Measurements from ENCODE around the gene BICDL1. TPM values are rescaled to one million over a fixed set of nuclear protein-coding genes. Genes with fewer than 3 reads are reported as not detected.

The BICDL1 gene
- polyA plus RNA-seq, 1 of the 3 experiments (the other 2 are of a cell fraction) = 0.35 TPM

GRCh38 chr12:120069278-120069677 lies 80.2 kb downstream of the BICDL1 start:
- Histone ChIP-seq H2AFZ (ENCODE audit: low read depth) (no peak overlapping the region), H3K4me2 (no peak overlapping the region), H3F3A (replicated peaks; ENCODE audit: insufficient read depth) (no peaks in the 10 kb centered on the region), H4K20me1 (ENCODE audit: insufficient read depth) (no peaks in the 10 kb centered on the region), H3K4me3 (ENCODE audit: low read depth in 2 of 2, low read length in 1 of 2) (no peak overlapping the region), H3K27ac (ENCODE audit: low read depth in 2 of 2, low read length in 1 of 2) (no peak overlapping the region), H3K9me3 (no peaks in the 10 kb centered on the region), H3K36me3 (replicated peaks in 1 of 2; ENCODE audit: control insufficient read depth in 1 of 2, insufficient read depth in 2 of 2, low read length in 1 of 2) (no peaks in the 10 kb centered on the region), H3K27me3 (ENCODE audit: insufficient read depth) (no peaks in the 10 kb centered on the region; the same call in 1 of the 2 replicates), H3K9me2 (no peaks in the 10 kb centered on the region), H3K9ac (no peak overlapping the region), H3K79me2 (ENCODE audit: insufficient read depth) (no peaks in the 10 kb centered on the region), H3K4me1 (ENCODE audit: control insufficient read depth in 1 of 2, insufficient read depth in 2 of 2, low read depth in 1 of 2, low read length in 1 of 2) (peaks cover 0 to 2% of the 10 kb centered on the region in 2 experiments; a peak in 1 of 4 replicates)
- no peak for DNase-seq
- ChIA-PET POLR2A (no interaction called here), CTCF (interaction anchor here (1.1 kb wide), 1 partner anchor 15 kb away, joined by 3 read pairs; no protein-coding TSS in a partner anchor)
- TF ChIP-seq RXRA (IDR thresholded peaks at IDR 0.05; ENCODE audit: borderline replicate concordance, low read depth) (no peak), PBX3 (IDR thresholded peaks at IDR 0.05) (no peak), SIN3A (IDR thresholded peaks at IDR 0.05; ENCODE audit: borderline replicate concordance, low read depth, low read length) (no peak)
- WGBS (ENCODE audit: low lambda C conversion rate) = 66% methylated on average over 5 of the region's 5 CpGs

DNA sequence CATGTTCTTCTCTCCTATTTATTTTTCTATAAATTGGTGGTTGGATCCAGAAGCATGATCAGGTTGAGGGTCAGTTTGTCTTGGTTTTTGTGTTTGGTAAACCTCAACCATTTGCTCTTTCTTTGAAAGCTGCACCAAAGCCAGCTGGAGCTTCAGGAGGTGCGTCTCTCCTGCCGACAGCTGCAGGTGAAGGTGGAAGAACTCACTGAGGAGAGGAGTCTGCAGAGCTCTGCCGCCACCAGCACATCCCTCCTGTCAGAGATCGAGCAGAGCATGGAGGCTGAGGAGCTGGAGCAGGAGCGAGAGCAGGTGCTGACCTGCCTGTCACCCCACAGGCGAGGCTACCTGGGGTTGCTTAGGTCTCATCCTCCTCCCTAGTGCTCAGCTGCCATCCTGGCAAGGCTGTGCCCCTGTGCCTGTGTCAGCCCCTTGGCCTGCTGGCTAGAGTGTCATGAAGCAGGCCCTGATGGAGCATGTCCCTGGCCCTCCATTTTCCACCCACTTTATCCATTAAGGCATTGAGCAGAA lies 82.5 kb downstream of the BICDL1 start:
- no peak for DNase-seq
- Histone ChIP-seq H3K4me2 (no peak overlapping the region), H3K27ac (ENCODE audit: low read depth in 2 of 2, low read length in 1 of 2) (no peak overlapping the region), H3K9ac (no peak overlapping the region), H3K9me2 (no peaks in the 10 kb centered on the region), H3K4me3 (ENCODE audit: low read depth in 2 of 2, low read length in 1 of 2) (no peak overlapping the region), H3F3A (replicated peaks; ENCODE audit: insufficient read depth) (no peaks in the 10 kb centered on the region), H3K27me3 (ENCODE audit: insufficient read depth) (no peaks in the 10 kb centered on the region; the same call in 1 of the 2 replicates), H3K36me3 (replicated peaks in 1 of 2; ENCODE audit: control insufficient read depth in 1 of 2, insufficient read depth in 2 of 2, low read length in 1 of 2) (no peaks in the 10 kb centered on the region), H3K9me3 (no peaks in the 10 kb centered on the region), H2AFZ (ENCODE audit: low read depth) (no peak overlapping the region), H3K4me1 (ENCODE audit: control insufficient read depth in 1 of 2, insufficient read depth in 2 of 2, low read depth in 1 of 2, low read length in 1 of 2) (no peaks in the 10 kb centered on the region; a peak in 1 of 4 replicates), H3K79me2 (ENCODE audit: insufficient read depth) (no peaks in the 10 kb centered on the region), H4K20me1 (ENCODE audit: insufficient read depth) (no peaks in the 10 kb centered on the region)
- ChIA-PET CTCF (interaction anchor here (0.8 to 2.2 kb wide), 3 partner anchors 15 to 77 kb away, joined by 3 to 8 read pairs (median 3); partner anchors contain the start of gene RAB35), POLR2A (no interaction called here)
- WGBS (ENCODE audit: low lambda C conversion rate) = 84% methylated on average over 2 of the region's 6 CpGs
- TF ChIP-seq RAD21 (IDR thresholded peaks at IDR 0.05; ENCODE audit: low read length) (no peak), TEAD4 (IDR thresholded peaks at IDR 0.05; ENCODE audit: borderline replicate concordance, insufficient read depth) (no peak), ELF1 (IDR thresholded peaks at IDR 0.05) (no peak), FOXJ3 (CRISPR knock-in tag; IDR thresholded peaks at IDR 0.05) (no peak), PBX3 (IDR thresholded peaks at IDR 0.05) (no peak), TCF12 (IDR thresholded peaks at IDR 0.05) (no peak), USF2 (IDR thresholded peaks at IDR 0.05; ENCODE audit: borderline replicate concordance, low read depth, low read length) (no peak), SMC3 (IDR thresholded peaks at IDR 0.05; ENCODE audit: low read depth, low read length) (no peak), SIN3A (IDR thresholded peaks at IDR 0.05; ENCODE audit: borderline replicate concordance, low read depth, low read length) (no peak), CTCF (IDR thresholded peaks at IDR 0.05) (no peak), YY1 (IDR thresholded peaks at IDR 0.05; ENCODE audit: low read depth) (no peak), RFX5 (IDR thresholded peaks at IDR 0.05; ENCODE audit: low read length) (no peak), JUND (IDR thresholded peaks at IDR 0.05) (no peak), EZH2phosphoT487 (IDR thresholded peaks at IDR 0.05; ENCODE audit: borderline replicate concordance, low read depth) (no peak), NRF1 (IDR thresholded peaks at IDR 0.05; ENCODE audit: low read depth, low read length) (no peak), MEF2A (IDR thresholded peaks at IDR 0.05; ENCODE audit: borderline replicate concordance, low read depth) (no peak)
- TF ChIP-seq, protein P1, sequence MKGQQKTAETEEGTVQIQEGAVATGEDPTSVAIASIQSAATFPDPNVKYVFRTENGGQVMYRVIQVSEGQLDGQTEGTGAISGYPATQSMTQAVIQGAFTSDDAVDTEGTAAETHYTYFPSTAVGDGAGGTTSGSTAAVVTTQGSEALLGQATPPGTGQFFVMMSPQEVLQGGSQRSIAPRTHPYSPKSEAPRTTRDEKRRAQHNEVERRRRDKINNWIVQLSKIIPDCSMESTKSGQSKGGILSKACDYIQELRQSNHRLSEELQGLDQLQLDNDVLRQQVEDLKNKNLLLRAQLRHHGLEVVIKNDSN (IDR thresholded peaks at IDR 0.05; ENCODE audit: borderline replicate concordance, low read depth) = no peak
